Activated CD4-positive, alpha-beta memory T cell treated with anti-CD3 and anti-CD28 coated beads, Interleukin-2, amount 10 ng/mL, durations not matched to agents 7 days and 5 days (primary cell): ENCODE measurements around the gene PLA2G4B. TPM values are rescaled to one million over a fixed set of nuclear protein-coding genes. Genes with fewer than 3 reads are reported as not detected.

Source experiments
- CTCF ChIA-PET: fragments of 350-600 bp; sonication (Branson Sonifier 250); formaldehyde crosslinking; loops from one replicate; lab custom pipeline; 2021; ENCODE audit warnings: antibody characterized with exemption, inconsistent platforms; lab: Charles Lee
- POLR2A ChIA-PET: fragments of 350-600 bp; sonication (Branson Sonifier 250); formaldehyde crosslinking; loops from one replicate; lab custom pipeline; 2021; ENCODE audit warnings: antibody characterized with exemption; lab: Charles Lee
- DNase-seq: peaks from one replicate; pipeline ENCODE4 v3.0.0-alpha.2; 2020
- H3K27ac Mint-ChIP-seq: one replicate; pipeline ENCODE4 v1.8.0; 2021; ENCODE audit warnings: mild to moderate bottlenecking, mixed read lengths
- H3K27me3 Mint-ChIP-seq: one replicate; pipeline ENCODE4 v1.8.0; 2021; ENCODE audit warnings: mixed read lengths
- H3K36me3 Mint-ChIP-seq: one replicate; pipeline ENCODE4 v1.8.0; 2021; ENCODE audit warnings: low read depth, mixed read lengths
- H3K4me1 Mint-ChIP-seq: one replicate; pipeline ENCODE4 v1.8.0; 2021; ENCODE audit warnings: mixed read lengths
- H3K4me3 Mint-ChIP-seq: one replicate; pipeline ENCODE4 v1.8.0; 2021; ENCODE audit warnings: mild to moderate bottlenecking, mixed read lengths
- H3K9me3 Mint-ChIP-seq: one replicate; pipeline ENCODE4 v1.8.0; 2021; ENCODE audit warnings: mixed read lengths
- total RNA-seq, 2 experiments: library from RNA; stranded (reverse); gene quantifications; one replicate each; pipeline ENCODE4 v1.2.3, GENCODE V29; 2021

PLA2G4B gene
- total RNA-seq, 2 experiments from 2014 or later = 6.0 to 6.8 TPM

- Mint-ChIP-seq H3K9me3 (no peaks in the 10 kb centered on the region), H3K27ac (no peak overlapping the region)
- POLR2A ChIA-PET = no interaction called here
Measured at GRCh38 chr15:41847206-41847605, 8.6 kb downstream of the PLA2G4B start.

GRCh38 chr15:41847981-41848380 is 9.3 kb downstream of the PLA2G4B start:
- H3K27me3 Mint-ChIP-seq = no peaks in the 10 kb centered on the region
- H3K9me3 Mint-ChIP-seq = no peaks in the 10 kb centered on the region
- H3K27ac Mint-ChIP-seq = no peak overlapping the region

More at GRCh38 chr15:41847206-41847605, 8.6 kb downstream of the PLA2G4B start:
- no peaks in the 10 kb centered on the region for H3K4me1 Mint-ChIP-seq
- no peaks in the 10 kb centered on the region for H3K27me3 Mint-ChIP-seq
- no peak for DNase-seq
- CTCF ChIA-PET = no interaction called here
- H3K36me3 Mint-ChIP-seq = peaks cover 15% of the 10 kb centered on the region
- no peak overlapping the region for H3K4me3 Mint-ChIP-seq

GRCh38 chr15:41848631-41849030 is 10.0 kb downstream of the PLA2G4B start:
- no peak overlapping the region for H3K27ac Mint-ChIP-seq
- CTCF ChIA-PET = interaction anchor here (0.9 kb wide), 1 partner anchor 56 kb away, joined by 3 read pairs; no protein-coding TSS in a partner anchor

More at GRCh38 chr15:41847981-41848380, 9.3 kb downstream of the PLA2G4B start:
- no peak for DNase-seq
- ChIA-PET CTCF (interaction anchor here (0.9 kb wide), 2 partner anchors 57 to 74 kb away, joined by 3 read pairs; partner anchors contain the start of gene MAPKBP1), POLR2A (no interaction called here)
- no peaks in the 10 kb centered on the region for H3K4me1 Mint-ChIP-seq
- H3K4me3 Mint-ChIP-seq = no peak overlapping the region
- peaks cover 15% of the 10 kb centered on the region for H3K36me3 Mint-ChIP-seq

GRCh38 chr15:41849204-41849603 is 10.6 kb downstream of the PLA2G4B start:
- Mint-ChIP-seq H3K36me3 (peaks cover 15% of the 10 kb centered on the region), H3K27me3 (no peaks in the 10 kb centered on the region), H3K4me3 (no peak overlapping the region), H3K9me3 (no peaks in the 10 kb centered on the region), H3K4me1 (no peaks in the 10 kb centered on the region), H3K27ac (no peak overlapping the region)
- CTCF ChIA-PET = no interaction called here
- no peak for DNase-seq
- POLR2A ChIA-PET = no interaction called here

More at GRCh38 chr15:41848631-41849030, 10.0 kb downstream of the PLA2G4B start:
- Mint-ChIP-seq H3K4me3 (no peak overlapping the region), H3K4me1 (no peaks in the 10 kb centered on the region), H3K9me3 (no peaks in the 10 kb centered on the region), H3K36me3 (peaks cover 15% of the 10 kb centered on the region), H3K27me3 (no peaks in the 10 kb centered on the region)
- DNase-seq = no peak
- POLR2A ChIA-PET = no interaction called here

- Mint-ChIP-seq H3K36me3 (peaks cover 15% of the 10 kb centered on the region), H3K27me3 (no peaks in the 10 kb centered on the region), H3K27ac (no peak overlapping the region)
Measured at GRCh38 chr15:41849861-41850260, 11.2 kb downstream of the PLA2G4B start.

GRCh38 chr15:41850482-41851166 is 12.0 kb downstream of the PLA2G4B start:
- POLR2A ChIA-PET = interaction anchor here (1.4 kb wide), 1 partner anchor 20 kb away, joined by 4 read pairs; no protein-coding TSS in a partner anchor
- no peak overlapping the region for H3K27ac Mint-ChIP-seq
- no peak overlapping the region for H3K4me3 Mint-ChIP-seq
- H3K27me3 Mint-ChIP-seq = no peaks in the 10 kb centered on the region
- CTCF ChIA-PET = interaction anchor here (2.3 kb wide), 1 partner anchor 78 kb away, joined by 5 read pairs; no protein-coding TSS in a partner anchor
- no peaks in the 10 kb centered on the region for H3K9me3 Mint-ChIP-seq
- H3K36me3 Mint-ChIP-seq = peaks cover 14% of the 10 kb centered on the region
- DNase-seq = no peak
- H3K4me1 Mint-ChIP-seq = no peaks in the 10 kb centered on the region

More at GRCh38 chr15:41849861-41850260, 11.2 kb downstream of the PLA2G4B start:
- Mint-ChIP-seq H3K4me3 (no peak overlapping the region), H3K4me1 (no peaks in the 10 kb centered on the region), H3K9me3 (no peaks in the 10 kb centered on the region)
- POLR2A ChIA-PET = interaction anchor here (1.4 kb wide), 1 partner anchor 20 kb away, joined by 4 read pairs; no protein-coding TSS in a partner anchor
- CTCF ChIA-PET = no interaction called here
- no peak for DNase-seq

- H3K27me3 Mint-ChIP-seq = no peaks in the 10 kb centered on the region
- no peaks in the 10 kb centered on the region for H3K9me3 Mint-ChIP-seq
- H3K4me3 Mint-ChIP-seq = no peak overlapping the region
- POLR2A ChIA-PET = interaction anchor here (1.0 to 1.4 kb wide), 2 partner anchors 12 to 19 kb away, joined by 3 to 4 read pairs; no protein-coding TSS in a partner anchor
- CTCF ChIA-PET = interaction anchor here (2.3 kb wide), 1 partner anchor 78 kb away, joined by 5 read pairs; no protein-coding TSS in a partner anchor
- DNase-seq = no peak
- no peak overlapping the region for H3K27ac Mint-ChIP-seq
- no peaks in the 10 kb centered on the region for H3K4me1 Mint-ChIP-seq
- peaks cover 13% of the 10 kb centered on the region for H3K36me3 Mint-ChIP-seq
Measured at GRCh38 chr15:41851167-41851523, 12.5 kb downstream of the PLA2G4B start.

- ChIA-PET CTCF (interaction anchor here (0.6 to 2.3 kb wide), 3 partner anchors 48 to 386 kb away, joined by 3 to 5 read pairs (median 3); no protein-coding TSS in a partner anchor), POLR2A (interaction anchor here (0.6 to 1.0 kb wide), 4 partner anchors 10 to 19 kb away, joined by 3 read pairs; no protein-coding TSS in a partner anchor)
- no peaks in the 10 kb centered on the region for H3K4me1 Mint-ChIP-seq
- no peak overlapping the region for H3K27ac Mint-ChIP-seq
- H3K36me3 Mint-ChIP-seq = peaks cover 11% of the 10 kb centered on the region
- H3K4me3 Mint-ChIP-seq = no peak overlapping the region
- H3K27me3 Mint-ChIP-seq = no peaks in the 10 kb centered on the region
- no peaks in the 10 kb centered on the region for H3K9me3 Mint-ChIP-seq
- no peak for DNase-seq
Measured at GRCh38 chr15:41851755-41852370, 13.2 kb downstream of the PLA2G4B start.

GRCh38 chr15:41852736-41853590 is 14.3 kb downstream of the PLA2G4B start:
- no peaks in the 10 kb centered on the region for H3K9me3 Mint-ChIP-seq
- H3K27me3 Mint-ChIP-seq = no peaks in the 10 kb centered on the region
- no peak overlapping the region for H3K4me3 Mint-ChIP-seq
- ChIA-PET POLR2A (interaction anchor here (1.0 to 1.4 kb wide), 4 partner anchors 8 to 22 kb away, joined by 3 to 4 read pairs (median 3); no protein-coding TSS in a partner anchor), CTCF (interaction anchor here (0.6 to 2.3 kb wide), 3 partner anchors 80 to 387 kb away, joined by 3 to 5 read pairs (median 3); no protein-coding TSS in a partner anchor)
- H3K4me1 Mint-ChIP-seq = no peaks in the 10 kb centered on the region
- no peak for DNase-seq
- H3K27ac Mint-ChIP-seq = no peak overlapping the region
- H3K36me3 Mint-ChIP-seq = peaks cover 6% of the 10 kb centered on the region

- ChIA-PET POLR2A (interaction anchor here (1.0 to 1.4 kb wide), 4 partner anchors 9 to 22 kb away, joined by 3 to 4 read pairs (median 3); no protein-coding TSS in a partner anchor), CTCF (interaction anchor here (0.6 to 1.5 kb wide), 2 partner anchors 51 to 291 kb away, joined by 3 to 5 read pairs; no protein-coding TSS in a partner anchor)
- Mint-ChIP-seq H3K9me3 (no peaks in the 10 kb centered on the region), H3K27ac (no peak overlapping the region), H3K4me3 (no peak overlapping the region), H3K4me1 (no peaks in the 10 kb centered on the region), H3K36me3 (no peaks in the 10 kb centered on the region), H3K27me3 (no peaks in the 10 kb centered on the region)
- DNase-seq = no peak
Measured at GRCh38 chr15:41853831-41854230, 15.2 kb downstream of the PLA2G4B start.

- POLR2A ChIA-PET = no interaction called here
- CTCF ChIA-PET = interaction anchor here (1.5 kb wide), 1 partner anchor 50 kb away, joined by 5 read pairs; no protein-coding TSS in a partner anchor
- H3K4me3 Mint-ChIP-seq = no peak overlapping the region
- no peak overlapping the region for H3K27ac Mint-ChIP-seq
- H3K4me1 Mint-ChIP-seq = no peaks in the 10 kb centered on the region
- no peaks in the 10 kb centered on the region for H3K36me3 Mint-ChIP-seq
- H3K27me3 Mint-ChIP-seq = no peaks in the 10 kb centered on the region
- no peak for DNase-seq
- H3K9me3 Mint-ChIP-seq = no peaks in the 10 kb centered on the region
Measured at GRCh38 chr15:41854443-41854842, 15.8 kb downstream of the PLA2G4B start.
